ENCODE measurements around the gene EPB41.
"Not testable (repeated sequence)": the region's sequence is repeated elsewhere in the genome, so short reads cannot be mapped to it uniquely, and the experiment has no call there.

The EPB41 gene

DNA sequence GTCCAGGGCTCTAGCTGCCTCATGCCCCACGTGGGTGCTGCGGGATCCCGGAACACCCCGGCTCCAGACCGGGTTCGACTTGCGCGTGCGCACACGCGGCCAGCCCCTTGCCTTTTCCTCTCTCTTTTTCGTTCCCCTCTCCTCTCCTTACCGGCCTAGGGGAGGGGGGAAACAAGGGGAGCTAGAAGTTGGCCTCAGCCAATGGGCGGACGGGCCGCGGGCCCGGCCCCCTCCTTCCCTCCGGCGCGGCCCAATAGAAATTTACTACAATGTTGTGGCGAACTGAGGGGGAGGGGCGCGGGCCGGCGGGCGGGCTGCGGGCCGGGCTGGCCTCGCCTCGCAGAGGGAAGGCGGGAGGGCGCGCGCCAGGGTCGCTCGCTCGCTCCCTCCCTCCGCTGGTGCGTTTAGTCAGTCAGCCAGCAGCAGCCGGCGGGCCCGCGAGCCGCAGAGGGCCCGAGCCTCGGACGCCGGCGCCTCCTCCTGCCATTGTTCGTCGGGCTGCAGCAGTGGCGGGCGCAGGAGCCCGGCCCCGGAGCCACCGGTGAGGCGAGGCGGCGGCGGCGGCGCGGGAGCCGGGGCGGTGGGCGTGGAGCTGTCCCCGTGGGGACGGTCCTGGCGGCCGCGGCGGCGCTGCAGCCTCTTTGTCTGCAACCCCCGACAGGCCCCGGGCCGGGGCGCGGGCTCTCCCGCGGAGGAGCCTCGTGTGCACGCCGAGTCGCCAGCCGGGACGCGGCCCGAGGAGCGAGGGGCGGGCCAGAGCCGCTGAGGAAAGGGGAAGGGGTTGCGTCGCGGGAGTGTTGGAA, at the start of gene EPB41:
Gene EPB41, plus strand, starts transcription at position 342 of the 803 bp plus-strand sequence. CDS start 72,869 bp downstream, outside the sequence.
- DNase-seq (ENCODE audit: low spot score), result peak; percentile 94

- DNase-seq (ENCODE audit: low spot score), result no peak
Measured at GRCh38 chr1:28864695-28865094, 49.7 kb upstream of the EPB41 start.

DNA sequence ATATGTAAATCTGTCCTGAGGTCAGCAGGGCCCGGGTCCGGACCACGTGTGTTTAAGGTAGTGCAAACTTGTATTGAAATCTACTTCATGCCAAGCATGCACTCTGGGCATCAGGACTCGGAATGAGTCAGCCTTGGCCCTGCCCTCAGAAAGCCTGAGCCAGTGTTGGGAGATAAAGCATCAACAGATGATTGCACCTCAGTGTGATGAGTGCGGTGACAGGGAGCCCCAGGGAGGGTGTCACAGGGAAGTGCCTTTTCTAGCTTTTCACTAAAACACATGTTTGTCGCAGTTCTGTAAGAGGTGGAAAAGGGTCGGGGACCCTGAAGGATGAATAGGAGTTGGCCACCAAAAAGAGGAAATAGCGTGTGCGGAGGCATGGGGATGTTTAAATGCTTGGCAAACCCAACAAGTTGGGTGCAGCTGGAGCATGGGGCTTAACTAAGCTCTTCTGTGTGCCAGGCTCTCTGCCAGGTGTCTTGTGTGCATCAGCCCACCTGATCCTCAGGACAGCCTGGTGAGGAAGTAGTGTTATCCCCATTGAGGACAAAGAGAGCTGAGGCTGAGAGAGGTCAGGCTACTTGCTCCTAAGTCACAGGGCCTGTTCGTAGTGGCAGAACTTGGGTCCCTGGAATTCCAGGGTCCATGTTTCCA, 48.2 kb upstream of the EPB41 start:
- DNase-seq (ENCODE audit: low spot score), result peak; percentile 38

DNA sequence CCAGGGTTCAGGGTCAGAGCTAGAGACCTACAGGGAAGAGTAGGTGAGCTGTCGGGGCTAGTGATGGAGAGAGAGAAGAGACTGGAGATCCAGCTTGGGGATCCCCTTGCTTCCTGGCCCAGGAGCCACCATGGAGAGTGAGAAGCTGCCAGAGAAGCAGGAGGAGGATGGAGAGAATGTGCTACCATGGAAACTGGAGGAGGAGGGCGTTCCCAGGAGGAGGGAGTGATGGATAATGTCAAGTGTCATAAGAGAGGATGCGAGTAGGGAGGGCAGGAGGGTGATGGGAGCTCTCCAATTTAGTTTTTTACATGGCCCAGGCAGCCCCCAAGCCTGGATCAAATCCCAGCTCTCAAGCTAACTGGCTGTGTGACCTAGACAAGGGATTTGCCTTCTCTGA, 46.5 kb upstream of the EPB41 start:
- DNase-seq (ENCODE audit: low spot score), result no peak

GRCh38 chr1:28869952-28870351, 44.4 kb upstream of the EPB41 start:
- DNase-seq (ENCODE audit: low spot score), result no peak

DNA sequence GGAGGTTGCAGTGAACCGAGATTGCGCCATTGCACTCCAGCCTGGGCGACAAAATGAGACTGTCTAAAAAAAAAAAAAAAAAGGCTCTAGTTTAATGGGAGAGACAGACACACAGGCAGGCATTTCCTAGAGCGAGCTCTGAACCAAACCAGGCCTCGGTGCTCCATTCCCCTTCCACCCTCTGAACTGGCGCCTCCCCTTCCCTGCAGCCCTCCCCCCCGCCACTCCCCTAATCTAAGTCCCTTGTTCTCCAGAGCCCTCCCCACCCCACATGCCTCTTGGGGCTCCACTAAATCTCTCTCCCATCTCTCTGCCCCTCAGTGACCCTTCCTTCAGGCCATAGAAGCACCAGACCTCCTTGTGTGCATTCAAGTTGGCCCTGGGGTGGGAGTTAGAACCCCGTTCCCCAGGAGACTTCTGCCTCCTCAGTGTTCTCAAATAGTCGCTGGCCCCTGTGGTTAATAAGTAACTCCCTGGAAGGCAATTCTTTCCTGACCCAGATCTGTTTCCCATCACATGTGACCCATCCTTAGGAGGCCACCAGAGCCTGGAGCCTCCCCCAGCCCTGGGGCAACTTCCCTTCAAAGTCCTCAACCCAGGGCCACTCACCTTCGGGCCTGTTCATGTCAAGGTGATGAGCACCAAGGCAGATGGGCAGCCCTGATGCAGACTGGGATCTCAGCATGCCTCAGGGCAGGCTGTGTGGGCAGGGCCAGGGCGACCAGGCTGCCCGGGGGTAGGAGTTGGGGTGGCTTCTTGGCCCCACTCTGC, 42.6 kb upstream of the EPB41 start:
- DNase-seq (ENCODE audit: low spot score), result no peak

DNA sequence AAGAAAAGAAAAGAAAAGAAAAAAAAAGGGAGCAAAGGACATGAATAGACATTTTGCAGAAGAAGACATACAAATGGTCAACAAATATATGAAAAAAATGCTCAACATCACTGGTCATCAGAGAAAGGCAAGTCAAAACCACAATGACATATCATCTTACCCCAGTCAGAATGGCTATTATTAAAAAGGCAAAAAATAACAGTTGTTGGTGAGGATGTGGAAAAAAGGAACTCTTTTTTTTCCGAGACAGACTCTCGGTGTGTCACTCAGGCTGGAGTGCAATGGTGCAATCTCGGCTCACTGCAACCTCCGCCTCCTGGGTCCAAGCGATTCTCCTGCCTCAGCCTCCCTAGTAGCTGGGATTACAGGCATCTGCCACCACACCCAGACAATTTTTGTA, 39.2 kb upstream of the EPB41 start:
- not testable (repeated sequence) for DNase-seq (ENCODE audit: low spot score)

DNA sequence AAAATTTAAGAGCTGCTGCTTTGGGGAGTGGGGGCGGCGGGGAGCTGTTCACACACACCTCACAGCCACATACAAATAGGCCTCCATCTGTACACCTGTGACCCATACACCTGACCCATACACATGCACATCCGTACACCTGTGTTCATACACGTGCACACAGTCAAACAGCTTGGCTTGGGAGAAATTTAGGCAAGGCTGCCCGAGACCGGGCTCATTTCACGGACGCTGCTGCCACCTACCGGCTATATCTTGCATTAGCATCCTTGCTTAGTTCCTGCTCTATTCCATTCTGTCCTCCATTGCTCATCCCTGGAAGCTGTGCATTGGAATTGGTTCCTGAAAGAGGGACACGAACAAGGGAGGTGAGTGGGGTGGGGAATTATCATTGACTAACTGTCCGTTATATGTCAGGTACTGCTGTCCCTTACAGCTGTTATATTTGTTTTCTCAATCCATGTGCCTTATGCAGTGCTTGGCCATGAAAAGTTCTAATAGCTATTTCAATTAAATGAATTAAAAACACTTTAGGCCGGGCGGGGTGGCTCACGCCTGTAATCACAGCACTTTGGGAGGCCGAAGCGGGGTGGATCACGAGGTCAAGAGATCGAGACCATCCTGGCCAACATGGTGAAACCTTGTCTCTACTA, 37.1 kb upstream of the EPB41 start:
- DNase-seq (ENCODE audit: low spot score), result peak; percentile 83

DNA sequence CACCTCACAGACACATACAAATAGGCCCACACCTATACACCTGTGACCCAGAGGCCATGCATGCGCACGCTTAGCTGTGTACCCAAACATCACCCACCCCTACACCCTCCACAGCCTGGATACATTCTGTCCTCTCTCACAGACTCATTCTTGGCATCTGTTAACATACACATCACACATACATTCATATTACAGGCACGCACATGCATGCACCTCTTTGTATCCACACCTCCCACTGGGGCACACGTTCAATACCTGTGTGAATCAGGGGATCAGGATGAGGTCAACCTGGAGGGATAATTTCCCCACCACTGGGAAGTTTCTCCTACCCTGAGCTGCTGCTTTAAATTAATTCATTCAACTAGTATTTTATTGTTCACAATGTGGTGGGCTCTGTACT, 35.6 kb upstream of the EPB41 start:
- DNase-seq (ENCODE audit: low spot score), result no peak

DNA sequence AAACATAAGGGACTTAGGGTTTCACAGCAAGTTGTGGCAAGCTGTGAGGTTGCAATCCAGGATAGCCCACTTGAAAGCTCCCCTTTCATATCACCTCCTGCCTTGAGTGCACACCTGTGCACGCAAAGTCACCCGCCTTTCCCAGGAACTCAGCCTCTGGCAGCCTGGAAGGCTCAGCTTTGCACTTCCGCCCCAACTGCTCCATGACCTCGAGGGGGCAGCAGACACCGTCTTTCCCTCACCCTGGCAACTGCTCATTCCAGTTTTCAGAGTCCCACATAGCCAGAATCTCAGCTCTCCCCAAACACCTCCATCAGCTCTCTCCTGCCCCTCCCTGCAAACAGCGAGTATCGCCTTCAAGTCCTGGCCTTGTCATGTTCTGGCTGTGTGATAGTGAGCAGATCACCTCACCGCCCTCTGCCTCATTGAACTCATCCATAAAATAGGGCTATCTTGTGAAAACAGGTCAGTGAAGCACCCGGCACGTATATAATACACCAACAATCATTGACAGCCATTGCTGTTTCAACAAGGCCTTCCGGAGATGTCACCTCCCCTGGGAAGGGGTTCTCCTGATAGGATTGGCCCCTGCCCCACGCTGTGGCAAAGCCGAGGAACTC, 32.2 kb upstream of the EPB41 start:
- peak; percentile 87 for DNase-seq (ENCODE audit: low spot score)

DNA sequence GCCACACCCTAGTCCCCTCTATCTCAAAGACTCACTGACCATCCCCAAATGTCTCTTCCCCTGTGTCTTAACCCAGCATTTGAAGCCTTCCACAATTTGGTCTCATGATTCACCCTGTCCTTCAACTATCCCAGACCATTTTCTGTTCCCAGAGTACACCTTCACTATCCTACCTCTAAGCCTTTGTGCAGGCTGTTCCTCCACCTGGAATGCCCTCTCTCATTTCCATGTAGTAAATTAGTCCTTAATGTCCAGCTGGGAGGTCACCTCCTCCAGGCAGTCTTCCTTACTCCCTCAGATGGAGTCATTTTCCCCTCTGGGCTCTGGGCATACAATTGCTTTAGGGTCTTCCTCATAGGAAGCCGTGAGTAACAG, 31.1 kb upstream of the EPB41 start:
- no peak for DNase-seq (ENCODE audit: low spot score)

- DNase-seq (ENCODE audit: low spot score), result no peak
Measured at GRCh38 chr1:28885472-28885877, 28.9 kb upstream of the EPB41 start.

DNA sequence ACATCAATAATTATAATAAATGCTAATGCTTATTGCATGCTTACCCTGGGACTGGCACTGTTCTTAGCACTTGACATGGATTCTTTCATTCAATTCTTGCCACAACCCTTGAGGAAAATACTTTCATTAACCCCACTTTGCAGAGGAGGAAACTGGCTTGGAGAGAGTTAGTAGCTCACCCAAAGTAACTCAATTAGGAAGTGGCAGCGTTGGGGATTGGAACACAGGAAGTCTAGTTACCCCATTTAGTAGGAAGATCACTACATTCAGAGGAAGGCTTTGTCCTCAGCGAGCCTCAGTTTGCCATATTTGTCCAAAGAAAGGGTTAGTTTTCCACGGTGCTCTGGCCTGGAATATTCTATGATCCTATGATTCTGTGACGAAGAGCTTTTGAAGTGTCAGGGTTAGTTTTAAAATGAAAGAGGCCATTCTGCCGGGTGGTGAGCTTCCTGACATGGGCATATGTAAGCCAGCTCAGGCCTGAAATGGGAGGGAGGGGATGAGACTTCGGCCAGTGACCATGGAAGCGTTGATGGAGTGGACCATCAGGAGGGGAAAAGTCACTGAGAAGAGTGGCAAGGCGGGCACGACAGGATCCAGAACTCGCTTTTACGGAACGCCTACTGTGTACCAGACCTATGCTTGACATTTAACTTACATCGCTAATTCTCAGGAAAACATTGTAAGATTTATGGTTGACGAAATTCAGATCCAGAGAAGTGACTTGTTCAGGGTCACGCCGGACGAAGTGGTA, 28.2 kb upstream of the EPB41 start:
- no peak for DNase-seq (ENCODE audit: low spot score)

DNA sequence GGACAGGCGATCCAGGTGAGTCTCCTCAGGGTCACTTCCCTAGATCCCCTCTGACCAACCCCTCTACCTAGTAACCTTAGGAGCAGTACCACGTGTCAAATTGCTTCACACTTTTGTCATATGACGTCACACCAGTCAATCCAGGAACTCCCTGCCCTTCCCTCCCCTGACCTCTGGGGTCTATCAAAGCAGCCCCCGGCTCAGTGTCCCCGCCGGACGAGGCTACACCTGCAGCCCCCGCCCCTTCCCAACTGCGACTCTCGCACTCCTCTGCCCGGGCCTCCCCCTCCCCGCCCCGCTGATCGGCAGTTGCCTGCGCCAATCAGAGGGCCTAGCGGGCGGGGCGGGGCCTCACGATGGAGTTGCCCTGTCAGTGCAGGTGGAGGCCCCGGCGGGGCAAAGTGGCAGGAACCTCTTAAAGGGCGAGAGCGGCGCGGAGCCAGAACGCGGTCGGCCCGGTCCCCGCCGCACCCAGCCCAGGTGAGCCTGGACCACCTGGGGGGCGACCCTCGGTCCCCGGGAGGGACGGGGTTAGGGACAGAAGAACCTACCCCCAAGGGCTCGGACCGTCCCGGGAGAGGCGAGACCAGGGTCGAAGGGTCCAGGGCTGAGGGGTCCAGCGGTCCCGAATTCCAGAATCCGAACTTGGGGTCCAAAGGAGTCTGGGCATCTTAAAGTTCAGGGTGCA, 27.5 kb upstream of the EPB41 start:
- DNase-seq (ENCODE audit: low spot score), result peak; percentile 92

- DNase-seq (ENCODE audit: low spot score), result no peak
Measured at GRCh38 chr1:28887419-28887834, 26.9 kb upstream of the EPB41 start.

DNA sequence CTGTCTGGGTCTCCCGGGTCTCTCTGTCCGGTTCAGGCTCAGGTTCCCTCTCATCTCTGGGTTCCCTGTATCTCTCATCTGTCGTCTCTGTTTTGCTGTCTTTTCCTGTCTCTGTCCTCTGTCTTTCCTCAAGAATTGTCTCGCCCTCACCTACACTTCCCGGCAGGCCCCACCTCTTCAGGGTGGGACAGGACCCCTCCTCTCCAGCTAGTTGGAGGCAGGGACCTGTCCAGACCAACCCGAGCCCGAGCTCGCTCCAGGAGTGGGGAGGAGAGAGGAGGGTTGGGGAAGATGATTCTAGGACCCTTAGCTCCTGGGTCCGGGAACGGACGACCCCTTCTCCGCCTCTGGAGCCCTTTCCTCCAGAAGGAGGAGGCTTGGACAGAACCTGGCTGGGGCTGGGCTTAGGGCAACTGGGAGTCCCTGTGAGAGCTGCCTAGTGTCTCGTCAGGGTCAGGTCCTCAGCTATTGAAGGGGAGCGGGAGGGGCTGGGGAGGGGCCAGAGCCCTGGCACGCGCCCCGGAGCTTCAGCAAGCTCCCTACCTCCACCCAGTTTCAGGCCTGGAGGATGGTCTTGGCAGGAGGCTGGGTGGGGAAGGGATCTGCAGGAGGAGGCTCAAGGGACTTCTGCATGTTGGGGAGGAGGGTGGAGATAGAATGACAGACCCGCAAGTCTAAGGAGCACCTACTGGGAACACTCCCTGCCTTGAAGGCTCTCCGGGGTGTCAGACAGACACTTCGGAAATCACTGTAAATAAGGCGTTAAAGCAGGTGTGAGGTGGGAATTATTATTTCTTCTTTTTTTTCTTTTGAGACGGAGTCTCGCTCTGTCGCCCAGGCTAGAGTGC, 26.3 kb upstream of the EPB41 start:
- no peak for DNase-seq (ENCODE audit: low spot score)

DNA sequence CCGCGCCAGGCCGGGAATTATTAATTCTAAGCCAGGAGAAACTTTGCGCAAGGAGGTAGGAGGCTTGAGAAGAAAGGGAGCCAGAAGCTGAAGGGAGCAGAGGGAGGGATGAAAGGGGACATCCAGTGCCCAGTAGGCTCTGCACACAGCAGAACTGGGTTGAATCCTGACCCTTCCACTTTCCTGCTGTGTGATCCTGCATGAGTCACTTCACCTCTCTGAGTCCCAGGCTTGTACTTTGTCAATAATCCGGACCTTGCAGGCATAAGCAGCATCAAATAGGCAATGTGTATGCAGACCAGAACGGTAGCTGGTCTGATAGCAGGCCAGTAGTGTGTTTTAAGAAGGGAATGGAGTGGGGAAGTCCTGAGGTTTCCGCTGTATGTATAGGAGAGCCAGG, 25.5 kb upstream of the EPB41 start:
- no peak for DNase-seq (ENCODE audit: low spot score)

GRCh38 chr1:28889357-28889756, 25.0 kb upstream of the EPB41 start:
- no peak for DNase-seq (ENCODE audit: low spot score)

DNA sequence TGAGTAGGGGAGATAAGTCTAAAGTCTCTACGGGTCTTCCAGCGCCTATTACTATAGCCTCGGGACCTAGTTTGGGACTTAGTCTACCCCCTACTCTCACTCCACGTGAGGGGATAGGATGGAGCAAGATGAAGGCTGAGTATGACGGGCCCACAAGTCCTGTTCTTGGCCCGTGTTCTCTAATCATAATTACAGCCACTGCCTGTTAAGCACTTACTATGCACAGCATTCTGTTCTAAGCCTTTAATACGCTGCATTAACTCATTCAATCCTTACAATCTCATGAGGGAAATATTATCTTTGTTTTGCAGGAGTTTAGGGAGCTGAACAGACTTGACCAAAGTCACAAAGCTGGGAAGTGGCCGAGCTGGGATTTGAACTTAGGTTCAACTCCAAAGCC, 23.9 kb upstream of the EPB41 start:
- DNase-seq (ENCODE audit: low spot score), result no peak

GRCh38 chr1:28890836-28891235, 23.5 kb upstream of the EPB41 start:
- no peak for DNase-seq (ENCODE audit: low spot score)

Data from AG08396 (cell line).